ENCODE data around the gene ZNF584. TPM values are rescaled to one million over a fixed set of nuclear protein-coding genes. Genes with fewer than 3 reads are reported as not detected.
"Not testable (repeated sequence)": the region's sequence is repeated elsewhere in the genome, so short reads cannot be mapped to it uniquely, and the experiment has no call there.

The ZNF584 gene
- polyA plus RNA-seq, 3 donors from 2014 or later: 3.4 to 12.2 (median 4.4) TPM

GRCh38 chr19:58448860-58449259, 40.4 kb downstream of the ZNF584 start:
- H3K4me1 Mint-ChIP-seq: peaks cover 18 to 19% of the 10 kb centered on the region in 2 donors
- peaks cover 7 to 21% (median 15%) of the 10 kb centered on the region in 3 donors for H3K27me3 Mint-ChIP-seq (ENCODE audit: low read depth in 3 of 3)
- H3K27ac Mint-ChIP-seq, H3K36me3 Mint-ChIP-seq, DNase-seq, H3K4me3 Mint-ChIP-seq, H3K9me3 Mint-ChIP-seq: not testable (repeated sequence)

DNA sequence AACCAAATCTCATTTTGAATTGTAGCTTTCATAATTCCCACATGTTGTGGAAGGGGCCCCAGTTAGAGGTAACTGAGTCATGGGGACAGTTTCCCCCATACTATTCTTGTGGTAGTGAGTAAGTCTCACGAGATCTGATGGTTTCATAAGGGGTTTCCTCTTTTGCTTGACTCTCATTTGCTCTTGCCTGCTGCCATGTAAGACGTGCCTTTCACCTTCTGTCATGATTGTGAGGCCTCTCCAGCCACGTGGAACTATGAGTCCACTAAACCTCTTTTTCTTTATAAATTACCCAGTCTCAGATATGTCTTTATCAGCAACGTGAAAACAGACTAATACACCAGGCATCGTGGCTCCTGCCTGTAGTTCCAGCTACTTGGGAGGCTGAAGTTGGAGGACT, 41.5 kb downstream of the ZNF584 start:
- H3K36me3 Mint-ChIP-seq, H3K9me3 Mint-ChIP-seq, DNase-seq, H3K27ac Mint-ChIP-seq, H3K4me3 Mint-ChIP-seq: not testable (repeated sequence)
- peaks cover 7 to 19% (median 15%) of the 10 kb centered on the region in 3 donors for H3K27me3 Mint-ChIP-seq (ENCODE audit: low read depth in 3 of 3)
- peaks cover 18 to 25% of the 10 kb centered on the region in 2 donors for H3K4me1 Mint-ChIP-seq

DNA sequence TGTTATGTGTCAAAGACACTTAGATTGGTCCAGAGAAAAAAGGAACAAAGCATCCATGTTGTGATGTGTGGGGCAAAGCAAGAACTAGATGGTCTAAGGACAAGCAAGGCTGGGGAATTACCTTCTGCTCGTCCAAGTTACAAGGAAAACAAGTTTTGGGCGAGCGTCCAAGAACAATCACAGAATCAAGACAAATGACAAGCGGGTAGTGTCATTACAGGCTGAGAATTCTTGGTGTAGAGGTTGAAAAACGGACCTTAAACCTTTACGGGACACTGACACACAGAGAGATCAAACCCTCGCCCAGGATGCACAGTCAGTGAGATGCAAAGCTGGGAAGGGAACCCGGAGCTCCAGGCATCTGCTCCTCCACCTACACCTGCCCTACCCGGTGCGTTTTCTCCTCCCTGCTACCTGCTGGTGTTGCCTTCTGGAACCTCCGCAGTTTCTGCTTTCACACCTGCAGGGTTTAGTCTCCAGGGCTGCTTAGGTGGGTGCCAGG, 42.5 kb downstream of the ZNF584 start:
- H3K27me3 Mint-ChIP-seq (ENCODE audit: low read depth in 3 of 3): peaks cover 7 to 19% (median 15%) of the 10 kb centered on the region in 3 donors
- peaks cover 18 to 25% of the 10 kb centered on the region in 2 donors for H3K4me1 Mint-ChIP-seq
- H3K4me3 Mint-ChIP-seq: peak overlapping the region; percentile 80 to 90 (median 86)
- peaks cover 0 to 8% (median 2%) of the 10 kb centered on the region in 6 donors for H3K9me3 Mint-ChIP-seq
- H3K36me3 Mint-ChIP-seq: peaks cover 4 to 7% (median 5%) of the 10 kb centered on the region in 3 donors
- DNase-seq: no peak
- peak overlapping the region; percentile 79 to 92 (median 83) for H3K27ac Mint-ChIP-seq

DNA sequence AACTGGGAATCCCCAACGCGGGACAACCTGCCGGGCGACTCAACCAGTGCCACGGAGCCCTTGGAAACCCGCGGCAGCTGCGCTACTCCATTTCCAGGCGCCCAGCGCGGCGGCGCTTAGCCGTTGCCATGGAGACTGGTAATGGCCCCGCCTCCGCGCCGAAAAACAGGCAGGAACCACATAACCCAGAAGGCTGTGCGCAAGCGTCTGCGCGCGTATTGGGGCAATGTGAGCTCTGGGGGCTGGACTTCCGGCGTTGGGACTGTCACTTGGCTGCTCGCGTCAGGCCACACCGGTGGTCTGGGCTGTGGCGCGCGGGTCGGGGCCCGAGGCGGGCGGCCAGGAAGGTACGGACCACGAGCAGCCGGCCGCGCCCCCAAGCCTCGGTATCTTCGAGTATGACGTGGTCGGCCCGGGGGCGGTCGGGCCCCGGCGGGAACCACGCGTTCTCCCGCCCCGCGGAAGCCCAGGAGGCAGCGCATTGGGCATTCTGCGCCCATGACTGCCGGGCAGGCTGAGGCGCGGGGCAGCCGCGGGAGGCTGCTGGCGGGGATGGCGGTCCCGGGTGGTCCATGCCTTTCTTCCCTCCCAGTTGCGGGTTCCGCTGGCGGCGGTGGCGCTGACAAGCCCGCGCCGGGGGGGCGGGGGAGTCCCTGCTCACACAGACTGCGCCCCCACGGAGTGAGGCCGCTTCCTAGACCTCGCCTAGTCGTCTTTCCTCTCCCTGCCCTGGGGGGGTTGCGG, 43.1 kb downstream of the ZNF584 start, which contains the start of gene ZNF324B:
Gene ZNF324B (plus strand): TSS at position 265 of the 744 bp plus-strand sequence. CDS start 2,080 bp downstream, outside the sequence.
- Mint-ChIP-seq H3K27me3 (ENCODE audit: low read depth in 3 of 3) (peaks cover 7 to 16% (median 15%) of the 10 kb centered on the region in 3 donors), H3K4me1 (peaks cover 18 to 25% of the 10 kb centered on the region in 2 donors), H3K9me3 (peaks cover 0 to 8% (median 2%) of the 10 kb centered on the region in 6 donors), H3K4me3 (peak within 1 kb of the TSS; percentile 80 to 90 (median 86)), H3K27ac (peak within 1 kb of the TSS; percentile 79 to 92 (median 83)), H3K36me3 (peaks cover 4 to 7% (median 6%) of the 10 kb centered on the region in 3 donors)
- peak; percentile 96 for DNase-seq

GRCh38 chr19:58453743-58454142, 45.3 kb downstream of the ZNF584 start:
- peak overlapping the region in 1 of 6 donors; percentile 30 for H3K27ac Mint-ChIP-seq
- H3K4me3 Mint-ChIP-seq: peak overlapping the region; percentile 29 to 78 (median 55)
- peaks cover 18 to 25% of the 10 kb centered on the region in 2 donors for H3K4me1 Mint-ChIP-seq
- H3K27me3 Mint-ChIP-seq (ENCODE audit: low read depth in 3 of 3): peaks cover 4 to 6% (median 5%) of the 10 kb centered on the region in 3 donors
- H3K36me3 Mint-ChIP-seq: peaks cover 7 to 14% (median 7%) of the 10 kb centered on the region in 3 donors
- H3K9me3 Mint-ChIP-seq: peaks cover 0 to 2% (median 0%) of the 10 kb centered on the region in 6 donors
- DNase-seq: no peak

DNA sequence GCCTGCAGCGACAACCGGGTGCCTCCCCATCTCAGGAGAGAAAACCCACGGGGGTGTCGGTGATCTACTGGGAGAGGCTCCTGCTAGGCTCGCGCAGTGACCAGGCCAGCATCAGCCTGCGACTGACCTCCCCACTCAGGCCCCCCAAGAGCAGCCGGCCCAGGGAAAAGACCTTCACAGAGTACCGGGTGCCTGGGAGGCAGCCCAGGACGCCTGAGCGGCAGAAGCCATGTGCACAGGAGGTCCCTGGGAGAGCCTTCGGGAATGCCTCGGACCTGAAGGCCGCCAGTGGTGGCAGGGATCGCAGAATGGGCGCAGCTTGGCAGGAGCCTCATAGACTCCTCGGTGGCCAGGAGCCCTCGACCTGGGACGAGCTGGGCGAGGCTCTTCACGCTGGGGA, 46.9 kb downstream of the ZNF584 start:
- DNase-seq: no peak
- H3K27ac Mint-ChIP-seq: no peak overlapping the region
- H3K4me3 Mint-ChIP-seq: no peak overlapping the region
- peaks cover 0 to 2% (median 0%) of the 10 kb centered on the region in 6 donors for H3K9me3 Mint-ChIP-seq
- peaks cover 7 to 18% (median 7%) of the 10 kb centered on the region in 3 donors for H3K36me3 Mint-ChIP-seq
- peaks cover 4 to 6% (median 5%) of the 10 kb centered on the region in 3 donors for H3K27me3 Mint-ChIP-seq (ENCODE audit: low read depth in 3 of 3)
- peaks cover 18 to 25% of the 10 kb centered on the region in 2 donors for H3K4me1 Mint-ChIP-seq

- peaks cover 7 to 18% (median 7%) of the 10 kb centered on the region in 3 donors for H3K36me3 Mint-ChIP-seq
- H3K27ac Mint-ChIP-seq: no peak overlapping the region
- peaks cover 3 to 5% (median 4%) of the 10 kb centered on the region in 3 donors for H3K27me3 Mint-ChIP-seq (ENCODE audit: low read depth in 3 of 3)
- DNase-seq: no peak
- no peak overlapping the region for H3K4me3 Mint-ChIP-seq
- peaks cover 10 to 20% of the 10 kb centered on the region in 2 donors for H3K4me1 Mint-ChIP-seq
- peaks cover 0 to 2% (median 0%) of the 10 kb centered on the region in 6 donors for H3K9me3 Mint-ChIP-seq
These were observed 47.7 kb downstream of the ZNF584 start for GRCh38 chr19:58456111-58456510.

GRCh38 chr19:58460039-58460438, 51.6 kb downstream of the ZNF584 start:
- Mint-ChIP-seq H3K36me3 (peaks cover 4 to 12% (median 7%) of the 10 kb centered on the region in 3 donors), H3K27me3 (ENCODE audit: low read depth in 3 of 3) (peaks cover 0 to 1% (median 0%) of the 10 kb centered on the region in 3 donors), H3K27ac (no peak overlapping the region)

DNA sequence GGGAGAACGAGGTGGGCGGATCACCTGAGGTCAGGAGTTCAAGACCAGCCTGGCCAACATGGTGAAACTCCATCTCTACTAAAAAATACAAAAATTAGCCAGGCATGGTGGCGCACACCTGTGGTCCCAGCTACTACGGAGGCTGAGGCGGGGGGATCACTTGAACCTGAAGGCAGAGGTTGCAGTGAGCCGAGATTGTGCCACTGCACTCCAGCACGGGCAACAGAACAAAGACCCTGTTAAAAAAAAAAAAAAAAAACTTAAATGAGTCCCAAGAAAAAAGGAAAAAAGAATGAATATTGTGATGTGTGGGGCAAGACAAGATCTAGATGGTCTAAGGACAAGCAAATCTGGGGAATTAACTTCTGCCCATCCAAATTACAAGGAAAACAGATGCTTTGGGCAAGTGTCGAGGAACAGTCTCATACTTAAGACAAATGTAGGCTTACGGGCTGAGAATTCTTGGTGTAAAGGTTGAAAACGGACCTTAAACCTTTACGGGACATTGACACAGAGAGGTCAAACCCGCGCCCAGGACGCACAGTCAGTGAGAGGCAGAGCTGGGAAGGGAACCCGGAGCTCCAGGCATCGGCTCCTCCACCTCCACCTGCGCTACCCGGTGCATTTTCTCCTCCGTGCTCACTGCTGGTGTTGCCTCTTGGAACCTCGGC, 57.8 kb downstream of the ZNF584 start:
- Mint-ChIP-seq H3K4me1 (peaks cover 23 to 29% of the 10 kb centered on the region in 2 donors), H3K4me3 (peak overlapping the region; percentile 81 to 87 (median 84)), H3K9me3 (no peaks in the 10 kb centered on the region), H3K36me3 (no peaks in the 10 kb centered on the region), H3K27ac (peak overlapping the region; percentile 57 to 90 (median 82)), H3K27me3 (ENCODE audit: low read depth in 3 of 3) (peaks cover 0 to 11% (median 3%) of the 10 kb centered on the region in 3 donors)
- DNase-seq: no peak

More at GRCh38 chr19:58460039-58460438, 51.6 kb downstream of the ZNF584 start:
- no peak for DNase-seq
- Mint-ChIP-seq H3K4me1 (no peaks in the 10 kb centered on the region), H3K9me3 (no peaks in the 10 kb centered on the region), H3K4me3 (no peak overlapping the region)

DNA sequence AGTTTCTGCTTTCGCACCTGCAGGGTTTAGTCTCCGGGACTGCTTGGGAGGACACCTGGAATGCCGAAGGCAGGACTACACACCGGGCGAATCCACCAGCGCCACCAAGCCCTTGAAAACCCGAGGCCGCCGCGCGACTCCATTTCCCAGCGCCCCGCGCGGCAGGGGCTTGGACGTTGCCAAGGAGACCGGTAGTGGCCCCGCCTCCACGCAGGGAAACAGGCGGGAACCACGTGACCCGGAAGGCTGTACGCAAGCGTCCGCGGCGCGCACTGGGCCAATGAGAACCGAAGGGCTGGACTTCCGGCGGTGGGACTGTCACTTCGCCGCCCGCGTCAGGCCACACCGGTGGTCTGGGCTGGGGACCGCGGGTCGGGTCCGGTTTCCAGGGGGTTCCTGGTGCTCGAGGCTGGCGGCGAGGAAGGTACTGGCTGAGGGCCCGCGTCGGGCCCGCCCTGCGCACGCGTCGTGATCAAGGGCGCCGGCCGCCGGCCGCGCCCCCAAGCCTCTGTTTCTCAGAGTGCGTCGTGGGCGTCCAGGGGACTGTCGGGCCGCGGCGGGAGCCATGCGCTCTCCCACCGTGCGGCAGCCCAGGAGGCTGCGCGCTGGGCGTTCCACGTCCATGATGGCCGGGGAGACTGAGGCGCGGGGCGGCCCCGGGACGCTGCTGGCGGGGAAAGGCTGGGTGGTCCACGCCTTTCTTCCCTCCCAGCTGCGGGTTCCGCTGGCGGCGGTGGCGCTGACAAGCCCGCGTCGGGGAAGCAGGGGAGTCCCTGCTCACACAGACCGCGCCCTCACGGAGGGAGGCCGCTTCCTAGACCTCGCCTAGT, 58.5 kb downstream of the ZNF584 start, which contains the start of gene ZNF324:
Gene ZNF324 (plus strand): TSS at position 321 of the 830 bp plus-strand sequence. CDS start 2,106 bp downstream, outside the sequence.
- Mint-ChIP-seq H3K36me3 (no peaks in the 10 kb centered on the region), H3K9me3 (no peaks in the 10 kb centered on the region), H3K27ac (peak within 1 kb of the TSS; percentile 57 to 90 (median 82)), H3K4me3 (peak within 1 kb of the TSS; percentile 81 to 87 (median 84)), H3K4me1 (peaks cover 23 to 29% of the 10 kb centered on the region in 2 donors), H3K27me3 (ENCODE audit: low read depth in 3 of 3) (peaks cover 0 to 11% (median 3%) of the 10 kb centered on the region in 3 donors)
- DNase-seq: peak; percentile 96
